Renal cortex interstitium (tissue), 11 donors: ENCODE results near the gene MRRF. TPM values are rescaled to one million over a fixed set of nuclear protein-coding genes. Genes with fewer than 3 reads are reported as not detected.
"Not testable (repeated sequence)": the region's sequence is repeated elsewhere in the genome, so short reads cannot be mapped to it uniquely, and the experiment has no call there.

ENCODE experiments used
- DNase-seq, 11 donors: peaks; one replicate each; pipeline ENCODE4 v3.0.0-alpha.2; 2013; ENCODE audit warnings: low read depth in 9 of 11, low spot score in 4 of 11; ENCODE audit errors: extremely low read depth in 1 of 11
- polyA plus RNA-seq, 3 donors: library from polyadenylated mRNA; unstranded; fragments of 120-200 nt; gene quantifications; one replicate each; pipeline ENCODE4 v1.2.1, GENCODE V29; 2013; ENCODE audit not compliant: insufficient read length in 3 of 3

MRRF gene
- polyA plus RNA-seq, 3 donors = 38.2 to 51.4 (median 46.7) TPM

DNA sequence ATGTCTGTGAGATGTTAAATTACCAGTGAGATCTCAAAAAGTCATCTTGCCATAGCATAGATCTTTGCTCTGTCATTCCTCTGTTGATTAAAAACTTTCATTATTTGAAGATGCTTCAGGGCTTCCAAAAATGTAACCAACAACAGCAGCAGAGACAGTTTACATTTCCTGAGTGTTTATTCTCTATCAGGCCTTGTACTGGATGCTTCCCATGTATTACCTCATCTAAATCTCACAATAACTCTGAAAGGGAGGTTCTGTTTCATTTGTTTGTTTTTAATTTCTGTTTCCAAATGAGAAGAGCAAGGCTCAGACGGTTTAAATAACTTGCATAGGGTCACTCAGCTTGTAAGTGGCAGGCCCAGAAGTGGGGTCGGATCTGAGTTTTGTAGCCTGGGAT lies 45.2 kb downstream of the MRRF start:
- DNase-seq = no peak

DNA sequence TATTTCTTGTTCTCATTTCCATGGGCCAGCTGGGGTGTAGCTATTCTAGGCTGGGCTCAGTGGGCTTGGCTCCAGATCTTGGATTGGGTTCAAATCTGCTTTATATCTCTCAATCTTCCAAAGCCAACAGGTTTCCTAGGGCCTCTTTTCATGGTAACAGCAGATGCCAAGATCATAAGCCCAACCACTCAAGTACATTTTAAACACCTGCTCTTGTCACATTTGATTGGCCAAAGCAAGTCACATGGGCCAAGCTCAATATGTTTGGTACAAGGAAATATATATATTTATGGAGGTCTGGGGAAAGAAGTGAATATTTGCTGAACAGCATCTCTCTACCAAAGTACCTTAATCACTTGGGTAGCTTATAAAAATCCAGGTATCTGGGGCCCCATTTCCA lies 49.5 kb downstream of the MRRF start:
- no peak for DNase-seq

DNA sequence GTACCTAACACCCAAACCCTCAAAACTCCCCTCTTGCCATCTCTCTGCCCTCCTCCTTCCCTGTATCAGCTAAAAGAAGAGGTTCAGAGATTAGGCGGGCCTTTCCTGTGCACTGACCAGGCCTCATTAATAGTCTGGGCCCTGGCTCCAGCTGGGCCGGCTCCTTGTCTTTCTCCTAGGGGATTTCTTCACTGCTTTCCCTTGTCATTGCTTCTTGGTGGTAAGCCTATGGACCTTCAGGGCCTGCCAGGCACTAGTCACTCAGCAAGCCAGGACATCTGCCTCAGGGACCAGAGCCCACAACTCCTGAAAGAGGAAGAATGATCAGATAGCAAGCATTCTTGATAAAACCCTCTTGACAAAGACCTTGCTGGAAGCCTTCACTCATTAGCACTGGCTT lies 50.9 kb downstream of the MRRF start:
- no peak for DNase-seq

DNA sequence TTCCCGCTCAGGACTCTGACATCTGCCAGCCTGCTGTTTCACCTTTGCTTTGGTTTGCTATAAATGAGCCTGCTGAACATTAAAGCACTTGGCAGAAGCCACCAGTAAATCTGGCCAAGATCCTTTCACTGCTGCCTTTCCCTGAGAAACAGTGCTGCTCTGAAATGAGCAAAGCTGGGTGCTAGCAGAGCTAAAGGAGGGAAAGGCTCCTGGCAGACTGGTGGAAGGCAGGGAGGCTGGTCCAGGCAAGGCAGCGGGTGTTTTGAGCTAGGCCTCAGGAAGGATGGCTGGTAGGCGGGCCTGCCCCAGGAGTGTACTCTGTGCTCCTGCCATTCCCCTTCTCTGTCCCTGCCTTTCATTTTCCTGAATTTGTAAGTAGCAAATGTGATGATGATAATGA lies 53.6 kb downstream of the MRRF start:
- no peak for DNase-seq

DNA sequence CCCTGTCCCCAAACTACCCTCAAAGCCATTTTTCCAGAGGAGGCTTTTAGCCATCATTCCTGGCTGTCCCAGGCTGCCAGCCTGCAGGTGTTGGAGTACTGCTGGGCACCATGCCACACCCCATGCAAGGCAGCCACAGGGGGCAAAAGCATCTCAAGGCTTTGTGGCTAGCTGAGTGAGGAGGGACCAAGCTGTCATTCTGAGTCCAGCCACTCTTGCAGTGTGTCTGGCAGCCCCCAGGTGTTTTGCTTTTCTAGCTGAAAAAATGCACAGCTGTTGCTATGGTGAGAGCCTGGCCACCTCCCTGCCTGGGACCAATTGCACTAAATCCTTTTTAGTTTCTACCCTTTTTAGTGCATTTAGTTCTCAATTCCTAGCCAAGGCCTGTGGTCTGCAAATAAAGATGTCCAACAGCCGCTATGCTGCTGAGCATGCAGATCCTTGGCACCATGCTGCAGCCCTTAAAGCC lies 55.8 kb downstream of the MRRF start:
- no peak for DNase-seq

DNA sequence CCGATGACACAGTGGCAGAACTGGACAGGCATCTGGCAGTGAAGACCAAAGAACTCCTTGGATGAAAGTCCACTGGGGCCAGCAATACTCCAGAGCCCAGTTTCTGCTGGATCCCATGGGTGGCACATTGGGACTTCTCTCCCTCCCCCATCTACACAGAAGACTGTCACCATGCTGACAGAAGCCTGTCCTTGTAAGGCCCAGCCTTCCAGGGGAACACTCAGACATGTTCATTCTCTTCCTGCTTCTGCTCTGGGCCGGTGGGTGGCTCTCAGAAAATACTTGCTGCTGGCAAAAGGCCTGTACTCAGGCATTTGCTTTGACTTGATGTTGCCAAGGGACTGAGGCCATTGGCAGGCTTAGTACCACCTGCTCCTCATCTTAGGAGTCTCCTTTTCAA lies 57.9 kb downstream of the MRRF start:
- no peak for DNase-seq

GRCh38 chr9:122324665-122325064 lies 60.0 kb downstream of the MRRF start:
- DNase-seq = not testable (repeated sequence)

DNA sequence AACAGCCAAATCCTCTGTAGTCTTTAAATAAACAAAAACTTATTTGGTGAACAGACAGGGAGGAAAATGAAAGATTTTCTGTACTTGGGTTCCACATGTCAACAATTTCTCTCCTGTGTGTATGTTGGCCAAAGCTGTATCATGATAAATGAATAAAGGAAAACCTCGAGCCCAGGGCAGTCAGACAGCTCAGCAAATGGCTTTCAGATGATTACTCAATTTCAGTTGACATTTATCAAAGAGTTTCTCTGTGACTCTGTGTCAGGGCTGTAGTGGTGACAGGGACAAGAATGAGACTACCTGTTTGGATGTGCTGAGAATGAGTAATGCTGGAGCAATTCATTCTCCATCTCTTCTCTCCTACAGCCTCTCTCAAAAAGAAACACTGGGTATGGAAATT lies 60.4 kb downstream of the MRRF start:
- peak in 1 of 11 donors; percentile 15 for DNase-seq

- DNase-seq = no peak
Measured at GRCh38 chr9:122327175-122327574, 62.5 kb downstream of the MRRF start.

DNA sequence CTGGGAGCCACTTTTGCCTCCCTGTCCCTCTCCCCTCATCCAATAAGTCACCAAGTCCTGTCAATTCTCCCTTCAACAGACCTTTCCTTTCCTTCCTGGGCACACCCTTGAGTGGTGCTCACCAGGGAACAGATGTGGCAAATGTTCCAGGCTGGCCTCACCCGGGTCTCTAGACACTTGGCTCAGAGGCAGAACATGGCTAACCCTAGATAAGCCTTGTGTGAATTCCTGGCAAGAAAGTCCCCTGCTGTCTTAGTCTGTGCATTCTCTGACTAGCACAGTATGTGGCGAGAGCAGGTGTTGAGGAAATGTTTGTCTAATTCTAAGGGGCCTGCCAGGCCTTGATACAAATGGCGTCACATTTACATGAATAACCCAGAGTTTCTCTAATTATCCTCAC lies 64.9 kb downstream of the MRRF start:
- no peak for DNase-seq

- not testable (repeated sequence) for DNase-seq
Measured at GRCh38 chr9:122330466-122330865, 65.8 kb downstream of the MRRF start.

DNA sequence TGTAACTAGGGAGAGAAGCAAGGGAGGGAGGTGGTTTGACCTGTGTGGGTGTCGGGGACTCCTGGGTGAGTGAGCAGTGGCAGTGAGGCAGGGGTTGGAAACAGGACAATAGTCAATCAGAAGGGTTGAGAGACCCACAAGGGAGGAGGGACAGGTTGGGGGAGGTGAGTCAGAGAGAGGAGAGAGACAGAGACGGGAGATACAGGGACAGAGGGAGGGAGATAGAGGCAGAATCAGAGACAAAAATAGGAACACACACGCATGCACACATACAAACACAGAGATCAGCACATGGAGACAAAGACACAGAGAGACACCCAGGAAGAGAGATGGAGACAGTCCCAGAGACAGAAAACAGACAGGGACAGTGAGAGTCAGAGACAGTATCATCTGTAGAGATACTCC lies 66.8 kb downstream of the MRRF start:
- no peak for DNase-seq

- no peak for DNase-seq
Measured at GRCh38 chr9:122332083-122332482, 67.4 kb downstream of the MRRF start.

DNA sequence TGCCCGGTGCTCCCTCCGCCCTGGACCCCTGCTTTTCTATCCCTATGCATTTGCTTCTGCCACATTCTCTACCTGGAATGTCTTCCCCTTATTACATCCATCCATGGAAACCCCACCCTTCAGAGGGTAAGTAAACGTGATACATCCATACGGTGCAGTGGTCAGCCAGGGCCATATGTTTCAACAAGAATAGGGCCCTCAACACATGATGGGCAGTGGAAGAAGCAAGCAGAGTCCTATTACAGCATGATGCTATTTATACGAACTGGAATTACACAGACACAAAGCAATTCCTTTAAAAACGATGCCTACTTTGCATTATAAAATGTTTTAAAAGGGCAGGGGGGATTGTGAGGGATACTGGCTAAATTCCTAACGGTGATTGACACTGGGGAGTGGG lies 68.0 kb downstream of the MRRF start:
- DNase-seq = no peak

- no peak for DNase-seq
Measured at GRCh38 chr9:122333169-122333808, 68.6 kb downstream of the MRRF start.

DNA sequence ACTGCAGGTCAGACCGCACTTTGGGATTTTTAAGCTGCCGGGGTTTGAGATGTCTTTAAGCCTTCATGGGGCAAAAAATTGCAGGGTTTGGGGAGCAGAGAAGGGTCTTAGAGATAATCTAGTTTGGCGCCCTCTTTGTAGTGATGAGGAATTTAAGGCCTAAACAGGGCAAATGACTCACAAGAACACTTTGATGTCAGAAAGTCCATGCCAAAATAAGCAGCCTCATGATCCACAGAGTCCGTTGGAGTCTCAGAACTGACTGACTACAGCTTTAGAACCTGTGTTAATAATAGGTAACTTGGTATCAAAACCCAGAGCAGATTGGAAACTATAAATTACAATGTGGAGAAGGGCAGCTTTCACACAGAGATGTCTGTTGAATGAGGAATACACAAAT lies 70.2 kb downstream of the MRRF start:
- DNase-seq = no peak

- no peak for DNase-seq
Measured at GRCh38 chr9:122336189-122336588, 71.5 kb downstream of the MRRF start.

DNA sequence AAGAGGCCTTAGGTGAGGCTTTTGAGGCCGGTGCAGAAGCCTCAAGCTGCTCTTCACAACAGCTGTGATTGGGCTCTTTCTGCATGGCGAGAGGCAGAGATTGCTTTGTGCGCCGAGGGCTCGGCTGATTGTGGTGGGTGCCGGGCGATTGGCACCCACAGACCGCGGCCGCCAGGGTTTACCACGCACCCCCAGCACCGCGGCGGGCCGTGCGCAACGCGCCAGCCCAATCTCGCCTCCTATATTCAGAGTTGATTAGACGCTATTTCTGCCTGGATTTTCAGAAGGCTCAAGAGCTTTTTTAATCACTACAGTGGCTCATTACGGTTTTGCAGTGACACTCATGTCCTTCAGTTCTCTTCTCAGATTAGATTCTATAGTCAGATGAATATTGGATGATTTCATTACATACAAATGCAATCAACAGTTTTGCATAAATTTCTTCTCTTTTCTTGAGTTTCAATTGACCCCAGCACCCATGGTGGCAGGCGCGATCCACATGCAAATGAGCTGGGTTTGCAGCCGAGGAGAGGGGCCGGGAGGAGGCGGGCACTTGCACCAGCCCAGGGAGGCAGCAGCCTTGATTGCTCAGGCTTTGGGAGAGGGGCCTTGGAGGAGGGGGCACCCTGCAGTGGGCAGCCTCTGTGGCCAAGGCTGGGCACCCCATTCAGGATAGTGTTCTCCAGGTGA lies 72.3 kb downstream of the MRRF start:
- no peak for DNase-seq

DNA sequence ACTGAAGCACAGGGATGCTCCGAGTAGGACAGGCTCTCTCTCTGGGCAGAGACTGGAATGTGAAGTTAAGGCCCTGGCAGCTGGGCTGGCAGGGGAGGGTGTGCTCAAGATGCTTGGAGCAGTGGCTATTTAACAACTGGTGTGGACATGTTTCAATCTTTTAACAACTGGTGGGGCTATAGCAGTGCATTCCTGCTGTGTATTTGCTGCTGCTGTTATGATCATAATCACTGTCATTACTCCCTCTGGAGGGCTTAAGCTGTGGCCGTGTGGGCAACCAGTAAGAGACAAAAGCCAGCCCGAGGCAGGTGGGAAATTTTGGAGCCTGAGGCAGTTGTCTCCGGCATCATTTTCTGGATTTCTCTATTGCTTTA lies 72.9 kb downstream of the MRRF start:
- DNase-seq = no peak

- no peak for DNase-seq
Measured at GRCh38 chr9:122338536-122338935, 73.9 kb downstream of the MRRF start.

GRCh38 chr9:122338994-122339393 lies 74.3 kb downstream of the MRRF start:
- DNase-seq = no peak
